Measurements from ENCODE around the gene PGRMC2. TPM values are rescaled to one million over a fixed set of nuclear protein-coding genes. Genes with fewer than 3 reads are reported as not detected.

Gene PGRMC2
- total and polyA plus RNA-seq, 2 of the 4 experiments (the other 2 are of a cell fraction) = 13.4 to 40.7 TPM

- no CpG with 5 or more reads among the region's 7 CpGs for WGBS, 2 experiments (ENCODE audit: extremely low coverage in 2 of 2, insufficient read length in 1 of 2)
Observed at GRCh38 chr4:128298146-128298758, 10.6 kb upstream of the PGRMC2 start.

More at GRCh38 chr4:128298146-128298758, 10.6 kb upstream of the PGRMC2 start:
- H3K79me1 ChIP-seq (ENCODE audit: low read depth in 1 of 2, low read length in 2 of 2) = peaks cover 0 to 3% of the 10 kb centered on the region in 2 experiments; a peak in 1 of 4 replicates
- no peak overlapping the region for H2BK15ac ChIP-seq (ENCODE audit: low read depth, low read length)
- H2AFZ ChIP-seq (replicated peaks; ENCODE audit: low read length, poor library complexity) = no peak overlapping the region
- ChIA-PET POLR2A (ENCODE audit: unreplicated experiment) (no interaction called here), CTCF (no interaction called here)
- DNase-seq = no peak
- H3K56ac ChIP-seq (ENCODE audit: extremely low read depth, insufficient read depth, low read length) = no peak overlapping the region
- ATAC-seq (ENCODE audit: low read depth) = no peak
- TF ChIP-seq, protein P1, sequence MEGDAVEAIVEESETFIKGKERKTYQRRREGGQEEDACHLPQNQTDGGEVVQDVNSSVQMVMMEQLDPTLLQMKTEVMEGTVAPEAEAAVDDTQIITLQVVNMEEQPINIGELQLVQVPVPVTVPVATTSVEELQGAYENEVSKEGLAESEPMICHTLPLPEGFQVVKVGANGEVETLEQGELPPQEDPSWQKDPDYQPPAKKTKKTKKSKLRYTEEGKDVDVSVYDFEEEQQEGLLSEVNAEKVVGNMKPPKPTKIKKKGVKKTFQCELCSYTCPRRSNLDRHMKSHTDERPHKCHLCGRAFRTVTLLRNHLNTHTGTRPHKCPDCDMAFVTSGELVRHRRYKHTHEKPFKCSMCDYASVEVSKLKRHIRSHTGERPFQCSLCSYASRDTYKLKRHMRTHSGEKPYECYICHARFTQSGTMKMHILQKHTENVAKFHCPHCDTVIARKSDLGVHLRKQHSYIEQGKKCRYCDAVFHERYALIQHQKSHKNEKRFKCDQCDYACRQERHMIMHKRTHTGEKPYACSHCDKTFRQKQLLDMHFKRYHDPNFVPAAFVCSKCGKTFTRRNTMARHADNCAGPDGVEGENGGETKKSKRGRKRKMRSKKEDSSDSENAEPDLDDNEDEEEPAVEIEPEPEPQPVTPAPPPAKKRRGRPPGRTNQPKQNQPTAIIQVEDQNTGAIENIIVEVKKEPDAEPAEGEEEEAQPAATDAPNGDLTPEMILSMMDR (conservative IDR thresholded peaks at IDR 0.05; ENCODE audit: low read depth, low read length) = no peak
- TF ChIP-seq USF2 (IDR thresholded peaks at IDR 0.05; ENCODE audit: low read depth, low read length) = no peak
- no peak for TF ChIP-seq MAFK (IDR thresholded peaks at IDR 0.05; ENCODE audit: low read depth, low read length)
- TF ChIP-seq MXI1 (IDR thresholded peaks at IDR 0.05; ENCODE audit: borderline replicate concordance, low read depth, low read length) = no peak
- no peak for TF ChIP-seq NFE2L2 (IDR thresholded peaks at IDR 0.05; ENCODE audit: low read depth, low read length)
- no peak for TF ChIP-seq FOS (IDR thresholded peaks at IDR 0.05; ENCODE audit: low read depth, low read length)
- TF ChIP-seq MAZ (IDR thresholded peaks at IDR 0.05; ENCODE audit: borderline replicate concordance, low read depth, low read length) = no peak
- no peak for TF ChIP-seq CHD1 (IDR thresholded peaks at IDR 0.05; ENCODE audit: low read depth, low read length)
- peak overlapping the region in 1 of 2 experiments; percentile 24; a peak in 1 of 4 replicates for H4K8ac ChIP-seq (ENCODE audit: low read depth in 2 of 2, low read length in 2 of 2)
- H3K4me1 ChIP-seq (ENCODE audit: control insufficient read depth, insufficient read depth, low read length) = peaks cover 6% of the 10 kb centered on the region
- no peaks in the 10 kb centered on the region; the same call in 1 of the 2 replicates for H3K36me3 ChIP-seq (ENCODE audit: control insufficient read depth, insufficient read depth, low read length)
- 0 out of 2 replicates have a peak, but pooled peaks cover 3% of the 10 kb centered on the region for H3K9me1 ChIP-seq (ENCODE audit: insufficient read depth, low read length)
- no peak overlapping the region for H3K27ac ChIP-seq (ENCODE audit: insufficient read depth, low read length)
- no peak overlapping the region for H2BK120ac ChIP-seq (ENCODE audit: low read depth, low read length)
- no peak overlapping the region for H3K23ac ChIP-seq (ENCODE audit: low read depth, low read length)
- no peak overlapping the region for H3K14ac ChIP-seq (replicated peaks; ENCODE audit: low read depth, low read length)
- no peak overlapping the region for H4K5ac ChIP-seq (ENCODE audit: low read depth, low read length)
- H3K18ac ChIP-seq (ENCODE audit: low read depth, low read length) = no peak overlapping the region
- no TSS peak for BruUV-seq (replicated peaks)
- H3K9me3 ChIP-seq (ENCODE audit: control insufficient read depth, insufficient read depth, low read length) = no peaks in the 10 kb centered on the region
- H2BK20ac ChIP-seq (ENCODE audit: low read depth, low read length) = 0 out of 2 replicates have a peak overlapping the region, but pooled peaks have one; percentile 16
- H2BK5ac ChIP-seq (ENCODE audit: low read depth, low read length, poor library complexity, severe bottlenecking) = no peak overlapping the region
- no peak overlapping the region for H3K4me3 ChIP-seq (ENCODE audit: insufficient read depth, low read depth, low read length)
- H2AK5ac ChIP-seq (ENCODE audit: low read depth, low read length) = no peak overlapping the region
- peak overlapping the region; percentile 44; the same call in 1 of the 2 replicates for H4K91ac ChIP-seq (ENCODE audit: insufficient read depth, low read depth, low read length)
- H2AK9ac ChIP-seq (replicated peaks; ENCODE audit: low read depth, low read length, poor library complexity) = no peak overlapping the region
- no peaks in the 10 kb centered on the region for H4K20me1 ChIP-seq (ENCODE audit: insufficient read depth, low read length)
- in situ Hi-C loops (cut with MboI; ENCODE audit: low sequenced_read_pairs) (no loop called here), intact Hi-C loops (cut with micrococcal nuclease) (no loop called here), dilution Hi-C loops (cut with HindIII; ENCODE audit: low sequenced_read_pairs, unreplicated experiment) (no loop called here)
- no peak overlapping the region for H3K9ac ChIP-seq (ENCODE audit: low read depth, low read length)
- H3K4me2 ChIP-seq (ENCODE audit: low read depth, low read length) = no peak overlapping the region
- no peaks in the 10 kb centered on the region for H3K27me3 ChIP-seq (ENCODE audit: control insufficient read depth, insufficient read depth, low read length)
- no peak overlapping the region for H3K4ac ChIP-seq (ENCODE audit: low read depth, low read length)

All from IMR-90 (cell line).